OCI-M1 (cell line): ENCODE data around the gene RBMS3.

ENCODE experiments used
- DNase-seq: peaks from one replicate; lab custom pipeline; 2025; lab: John Stamatoyannopoulos, UW

RBMS3 gene

DNA sequence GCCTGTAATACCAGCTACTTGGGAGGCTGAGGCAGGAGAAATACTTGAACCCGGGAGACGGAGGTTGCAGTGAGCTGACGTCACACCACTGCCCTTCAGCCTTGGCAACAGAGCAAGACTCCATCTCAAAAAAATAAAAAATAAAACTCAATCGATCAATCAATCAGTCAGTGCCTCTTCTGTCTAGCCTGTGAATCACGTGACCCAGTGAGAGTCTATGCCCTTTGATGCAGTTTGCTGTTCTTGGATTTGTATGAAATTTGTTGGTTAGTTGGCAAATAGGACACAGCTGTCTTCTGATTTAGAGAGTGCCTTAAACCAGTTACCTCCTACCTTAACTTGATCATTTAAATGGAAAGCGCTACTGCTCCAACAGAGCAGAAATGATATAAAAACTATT lies 3.6 kb upstream of the RBMS3 start:
- DNase-seq: no peak

DNA sequence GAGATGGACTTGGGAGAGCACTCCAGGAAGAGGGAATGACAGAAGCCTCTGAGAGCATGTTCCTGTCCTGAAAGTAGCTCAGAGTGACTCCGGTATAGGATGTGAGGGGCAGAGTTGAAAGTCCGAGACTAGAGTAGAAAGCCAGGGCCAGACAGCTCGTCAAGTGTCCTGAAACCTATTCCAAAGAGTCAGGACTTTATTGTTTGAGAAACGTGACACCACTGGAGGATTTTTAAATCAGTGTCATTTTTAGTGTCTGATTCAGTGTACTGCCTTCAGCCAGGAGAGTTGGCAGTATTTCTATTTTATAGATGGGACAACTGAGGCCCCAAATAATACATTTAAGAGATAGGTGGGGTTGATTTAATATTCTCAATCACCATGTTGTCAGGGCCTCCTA lies 1.6 kb upstream of the RBMS3 start:
- peak; percentile 3 for DNase-seq

DNA sequence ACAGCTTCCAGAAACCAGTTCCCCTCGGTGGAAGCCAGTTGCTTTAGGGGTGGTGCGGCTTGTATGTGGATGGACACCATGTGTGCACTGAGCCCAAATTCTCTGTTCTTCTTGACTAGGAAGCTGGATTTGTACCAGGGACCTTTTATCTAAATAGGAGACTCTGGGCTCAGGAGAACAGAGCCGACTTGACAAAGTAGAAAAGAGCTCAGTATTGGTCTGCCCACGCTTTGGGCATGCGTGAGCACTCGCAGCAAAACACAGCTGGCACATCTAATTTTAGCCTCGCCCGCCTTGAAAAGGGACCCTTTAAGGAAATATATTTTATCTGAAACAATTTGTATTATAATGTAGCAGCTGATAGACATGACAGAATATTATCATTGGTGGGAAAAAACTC lies 1.1 kb upstream of the RBMS3 start:
- no peak for DNase-seq

DNA sequence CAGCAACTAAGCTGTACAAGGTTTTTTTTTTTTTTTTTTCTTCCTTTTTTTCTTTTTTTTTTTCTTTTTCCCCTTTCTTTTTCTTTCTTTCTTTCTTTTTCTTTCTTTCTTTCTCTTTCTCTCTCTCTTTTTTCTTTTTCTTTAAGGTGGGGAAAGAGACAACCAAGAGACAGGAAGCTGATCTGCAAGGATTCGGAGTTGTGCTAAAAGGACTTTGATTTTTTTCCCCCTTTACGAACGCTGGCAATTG lies 148 bp downstream of the RBMS3 start:
- no peak for DNase-seq

DNA sequence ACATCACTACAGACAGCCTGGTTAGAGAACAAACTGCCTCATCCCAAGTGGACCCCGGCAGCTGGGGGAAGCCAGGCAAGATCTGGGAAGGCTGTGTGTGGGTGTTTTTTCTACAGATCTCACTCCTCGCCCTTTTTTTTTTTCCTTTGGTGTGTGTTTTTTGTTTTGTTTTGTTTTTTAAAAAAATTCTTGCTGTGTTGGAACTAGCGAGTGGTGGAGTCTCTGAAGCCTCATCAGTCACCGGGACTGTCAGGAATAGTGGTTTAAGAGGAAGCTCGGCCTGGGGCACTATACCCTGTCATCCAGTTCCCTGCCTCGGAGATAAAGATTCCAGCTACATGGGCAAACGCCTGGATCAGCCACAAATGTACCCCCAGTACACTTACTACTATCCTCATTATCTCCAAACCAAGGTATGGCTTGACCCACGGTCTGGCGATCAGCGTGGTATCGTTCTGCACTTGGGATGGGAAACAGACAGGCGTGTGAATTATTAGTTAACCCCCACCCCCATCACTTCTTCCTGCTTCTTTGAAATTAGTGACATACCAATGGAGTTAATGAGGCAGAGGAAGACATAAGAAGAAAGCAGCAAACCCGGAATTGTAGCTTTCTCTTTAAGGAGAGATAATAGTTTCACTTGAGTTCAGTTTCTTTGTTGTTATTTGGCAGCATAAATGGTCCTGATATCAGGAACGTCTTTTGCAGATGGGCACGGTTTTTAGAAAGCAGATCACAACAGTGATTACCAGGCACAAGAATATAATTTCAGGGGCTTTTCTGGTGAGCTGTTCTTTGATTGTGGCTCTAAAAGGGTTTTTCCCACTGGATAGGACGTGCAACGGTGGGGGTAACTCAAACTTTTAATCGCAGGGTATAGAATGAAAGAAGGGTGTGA lies 722 bp downstream of the RBMS3 start:
- DNase-seq: peak; percentile 24

DNA sequence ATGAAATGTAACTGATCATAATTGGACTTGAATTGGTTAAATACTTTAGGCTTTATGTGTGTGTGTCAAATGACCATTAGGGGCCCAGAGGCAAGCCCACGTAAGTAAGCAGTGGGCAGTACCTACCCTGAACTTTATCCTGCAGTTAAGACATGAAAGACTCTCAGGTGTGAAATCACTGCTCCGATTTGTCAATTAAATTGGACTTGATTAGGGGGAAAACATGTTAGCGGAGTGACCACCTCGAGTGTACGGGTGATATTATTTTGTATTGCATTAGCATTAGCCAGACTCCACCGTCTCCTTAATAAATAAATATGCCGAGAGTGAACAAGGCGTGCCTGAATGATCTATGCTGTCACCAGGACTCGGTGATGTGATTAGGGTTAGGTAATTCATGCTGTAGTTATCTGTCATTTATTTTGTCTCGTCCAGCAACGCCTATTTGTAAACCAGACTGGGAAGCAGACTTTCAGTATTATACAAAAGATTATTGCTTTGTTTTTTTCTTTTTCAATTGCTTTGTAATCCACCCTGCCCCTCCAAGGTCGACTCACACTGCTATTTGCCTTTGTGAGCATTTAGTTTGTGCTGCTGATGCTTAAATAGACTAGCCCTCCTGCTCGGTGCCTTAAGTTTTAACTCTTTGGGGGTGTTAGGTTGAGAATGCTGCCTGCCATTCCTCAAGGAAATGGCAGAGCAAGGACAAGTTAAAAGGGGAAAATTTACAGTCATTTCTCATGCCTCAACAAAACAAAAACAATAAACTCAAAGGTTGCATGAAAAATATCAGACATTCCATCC lies 1.8 kb downstream of the RBMS3 start:
- no peak for DNase-seq

DNA sequence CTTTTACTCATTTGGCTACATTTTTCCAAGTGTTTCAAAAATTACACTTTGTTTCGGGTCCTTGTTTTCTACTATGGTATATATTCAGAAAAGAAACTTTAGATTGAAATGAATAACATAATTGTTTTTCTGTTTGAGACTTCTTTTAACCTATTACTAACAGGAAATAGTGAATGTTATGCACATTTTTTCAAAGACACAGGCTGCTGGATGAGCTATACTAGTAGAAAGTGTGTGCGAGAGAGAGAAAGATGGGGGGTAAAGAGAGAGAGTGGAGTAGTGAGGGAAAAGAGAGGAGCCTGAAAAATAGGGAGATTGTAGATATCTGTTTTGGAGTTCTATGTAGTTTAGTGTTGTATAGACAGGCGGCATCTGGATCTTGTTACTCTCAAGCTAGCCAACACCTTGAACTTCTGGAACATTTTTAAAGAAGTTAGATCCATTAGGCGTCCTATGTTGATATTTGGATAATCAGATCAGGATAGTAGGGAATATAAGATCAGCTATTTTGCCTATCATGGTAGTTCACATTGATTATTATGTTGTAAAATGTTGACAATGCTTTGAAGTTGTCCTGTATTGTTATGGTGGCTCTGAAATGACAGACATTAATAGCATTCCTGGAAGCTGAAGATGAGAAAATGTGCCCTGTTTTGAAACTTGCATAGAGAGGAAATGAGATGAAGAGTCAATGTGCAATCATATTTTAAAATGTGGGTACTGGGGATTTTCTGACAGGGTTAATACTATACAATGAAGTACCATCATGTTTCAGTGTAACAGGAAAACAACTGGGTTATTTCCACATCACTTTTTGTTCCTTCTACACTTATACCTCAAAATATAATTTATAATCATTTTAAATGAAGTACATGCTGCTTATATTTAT lies 2.6 kb downstream of the RBMS3 start:
- DNase-seq: no peak

DNA sequence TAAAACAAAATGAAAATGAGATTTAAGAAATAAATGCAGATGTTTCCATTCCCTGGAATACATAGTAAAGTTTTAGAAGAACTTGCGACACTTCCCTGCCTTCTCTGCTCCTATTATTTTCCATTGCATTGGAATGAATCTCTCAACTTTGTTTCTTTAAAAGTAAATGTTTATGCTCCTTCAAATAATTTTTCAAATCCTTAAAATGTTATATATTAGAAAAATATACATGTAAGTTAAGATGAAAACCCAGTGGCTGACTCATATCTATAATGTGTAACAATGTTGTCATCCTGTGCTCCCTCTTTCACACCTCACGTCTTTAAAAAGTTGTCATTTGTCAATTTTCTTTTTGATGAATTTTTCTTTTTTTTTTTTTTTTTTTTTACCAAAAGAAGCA lies 3.6 kb downstream of the RBMS3 start:
- DNase-seq: no peak

DNA sequence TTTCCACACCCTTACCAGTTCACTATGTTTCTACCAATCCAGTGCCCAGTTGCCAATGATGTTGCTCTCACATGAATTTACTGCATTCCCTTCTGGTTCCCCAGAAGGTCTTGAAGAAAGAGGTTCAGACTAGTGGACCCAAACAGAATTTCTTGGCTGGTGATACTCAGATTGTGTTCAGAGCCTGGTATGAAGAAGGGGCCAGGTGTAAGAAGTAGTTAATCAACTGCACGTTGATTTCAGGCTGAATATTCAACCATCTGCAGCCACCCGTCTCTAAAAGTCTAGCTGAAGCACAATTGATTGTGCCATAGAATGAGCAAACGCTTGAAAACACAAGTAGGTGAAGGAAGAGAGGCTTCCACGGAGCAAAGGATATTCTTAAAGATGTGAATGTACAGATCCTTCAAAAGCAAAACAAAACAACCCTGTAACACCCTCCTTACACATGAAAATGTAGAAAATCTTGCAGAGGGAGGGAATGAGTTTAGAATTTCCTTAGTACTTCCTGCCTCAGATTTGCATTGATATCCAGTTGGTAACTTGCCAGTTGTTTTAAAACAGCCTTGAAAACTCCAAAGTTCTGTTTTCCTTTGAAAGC lies 4.7 kb downstream of the RBMS3 start:
- no peak for DNase-seq

DNA sequence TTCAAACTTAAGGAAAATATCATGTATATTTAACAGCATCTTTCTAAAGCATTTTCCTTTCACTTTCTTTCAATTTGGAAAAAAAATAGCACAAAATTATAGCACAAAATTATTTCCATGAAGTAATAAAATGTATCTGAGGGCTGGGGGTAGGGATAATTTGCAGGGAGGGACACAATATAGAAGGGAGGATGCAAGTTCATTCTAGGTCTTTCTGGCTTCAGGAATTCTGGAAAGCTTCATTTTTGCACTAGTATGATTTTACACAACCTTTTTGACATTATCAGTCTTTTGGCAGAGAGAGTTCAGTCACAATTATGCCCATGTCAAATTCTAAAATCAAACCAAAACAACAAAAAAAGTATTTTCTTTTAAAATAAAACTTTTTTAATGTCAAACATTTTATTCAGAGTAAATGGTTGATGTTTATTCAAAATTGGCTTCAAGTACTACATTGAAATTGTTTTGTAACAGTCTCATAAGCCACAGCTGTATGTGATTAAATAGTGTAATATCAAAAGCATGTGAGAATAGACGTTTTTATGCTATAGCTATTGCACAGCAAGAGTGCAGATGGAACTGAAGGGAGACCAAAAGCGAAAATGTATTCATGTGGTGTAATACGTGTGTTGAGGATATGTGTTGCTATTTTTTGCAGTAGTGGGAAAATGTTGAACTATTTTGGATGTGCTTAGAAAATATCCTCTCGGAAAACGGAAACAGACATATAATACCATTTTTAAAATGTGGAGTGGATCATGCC lies 5.8 kb downstream of the RBMS3 start:
- DNase-seq: no peak

DNA sequence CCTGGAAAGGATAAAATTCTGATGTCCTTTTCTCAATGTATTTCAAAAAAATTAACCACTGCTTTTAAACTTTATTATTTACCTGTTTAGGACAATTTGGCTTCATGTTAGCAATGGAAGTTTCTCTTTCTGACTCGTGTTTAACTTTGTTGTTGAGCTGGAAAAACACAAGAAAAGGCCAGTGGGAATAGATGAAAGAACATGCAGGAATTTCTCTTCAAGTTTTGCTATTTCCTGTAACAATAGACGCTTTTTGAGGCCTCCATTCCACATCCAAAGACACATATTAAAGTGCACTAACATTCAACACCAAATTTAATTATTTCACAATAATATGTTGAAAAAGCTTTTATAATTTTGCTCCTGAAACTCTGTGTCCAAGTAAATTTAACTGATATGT lies 9.7 kb downstream of the RBMS3 start:
- no peak for DNase-seq

DNA sequence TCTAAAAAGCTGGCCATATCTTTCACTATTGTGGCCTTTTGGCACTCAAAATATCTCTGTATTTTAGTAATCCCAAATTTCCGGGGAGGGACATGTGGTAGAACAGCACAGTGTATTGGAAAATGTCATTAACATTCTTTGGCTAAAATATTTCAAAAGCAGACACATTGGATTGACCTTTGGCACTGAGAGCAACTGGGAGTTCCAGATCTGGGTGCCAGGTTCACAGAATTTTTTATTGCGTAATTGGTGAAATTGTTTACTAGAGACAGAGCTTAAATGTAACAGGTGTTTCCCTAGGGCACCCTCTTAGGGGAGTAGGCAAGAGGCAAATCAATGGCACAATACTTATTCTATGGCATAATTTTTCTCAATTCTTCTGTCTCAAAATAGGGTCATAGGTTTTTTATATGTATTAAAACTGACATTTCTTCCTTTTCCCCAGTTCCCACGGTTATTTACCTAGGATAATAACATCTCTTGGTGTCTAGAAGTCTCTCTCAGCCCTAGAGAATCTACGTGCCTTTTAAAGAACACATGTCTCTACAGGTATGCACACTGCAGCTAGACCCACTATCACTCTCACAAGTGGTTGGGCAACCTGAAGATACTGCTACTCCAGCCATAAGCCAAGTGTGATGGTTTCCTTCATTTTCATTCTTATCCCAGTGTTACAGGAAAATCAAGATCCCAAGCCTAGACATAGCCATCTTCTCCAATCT lies 10.6 kb downstream of the RBMS3 start:
- DNase-seq: no peak

DNA sequence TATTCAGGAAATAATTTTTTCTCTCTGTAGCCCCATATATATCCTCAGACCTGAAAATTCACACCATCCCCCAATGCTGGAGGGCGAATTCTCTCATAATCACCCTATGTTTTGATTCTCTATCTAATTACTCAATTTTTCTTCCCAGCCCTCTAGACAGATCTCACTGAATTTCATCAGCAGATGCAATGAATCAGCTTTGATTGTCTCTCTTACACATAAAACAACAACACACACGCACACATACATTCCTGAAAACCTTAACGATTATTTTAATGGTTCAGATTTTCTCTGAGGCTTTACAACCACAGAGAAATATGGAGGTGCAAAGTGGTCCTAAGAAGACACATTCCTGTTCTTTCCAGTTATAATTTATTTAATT lies 11.1 kb downstream of the RBMS3 start:
- no peak for DNase-seq

DNA sequence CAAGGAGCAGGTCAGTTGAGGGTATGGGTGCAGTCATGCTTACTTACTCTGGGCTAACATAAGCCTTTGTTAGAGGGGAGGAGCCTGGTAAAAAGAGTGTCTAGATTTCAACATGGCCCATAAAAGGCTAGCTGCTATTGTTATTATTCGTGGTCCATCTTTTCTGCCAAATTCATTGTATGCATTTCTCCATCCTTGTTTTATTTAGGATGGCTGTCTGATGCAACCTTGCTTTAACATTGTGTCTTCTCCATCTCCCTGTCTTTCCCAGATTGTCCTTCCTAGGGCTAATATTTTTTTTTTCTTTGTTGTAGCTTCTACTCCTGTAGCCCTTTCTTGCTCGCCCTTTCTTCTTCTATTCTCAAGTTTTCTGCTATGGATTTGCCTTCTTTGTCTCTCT lies 12.6 kb downstream of the RBMS3 start:
- DNase-seq: no peak

DNA sequence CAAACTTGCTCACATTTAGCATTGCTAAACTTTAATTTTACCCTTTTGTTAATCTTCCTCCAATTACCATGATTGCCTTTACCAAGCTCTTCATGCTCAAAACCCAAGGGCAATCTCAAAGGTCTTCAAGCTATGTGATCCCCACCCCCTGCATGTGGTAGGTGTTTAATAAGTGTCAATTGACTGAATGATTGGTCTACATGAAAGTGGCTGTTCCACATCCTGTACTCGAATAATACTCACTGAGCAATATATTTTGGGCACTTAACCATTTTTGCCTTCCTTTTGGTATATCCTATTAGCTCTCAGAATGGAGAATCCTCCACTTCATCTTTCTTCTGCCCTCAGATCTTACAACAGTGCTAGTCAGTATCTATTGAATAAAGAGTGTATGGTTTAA lies 17.1 kb downstream of the RBMS3 start:
- DNase-seq: no peak

DNA sequence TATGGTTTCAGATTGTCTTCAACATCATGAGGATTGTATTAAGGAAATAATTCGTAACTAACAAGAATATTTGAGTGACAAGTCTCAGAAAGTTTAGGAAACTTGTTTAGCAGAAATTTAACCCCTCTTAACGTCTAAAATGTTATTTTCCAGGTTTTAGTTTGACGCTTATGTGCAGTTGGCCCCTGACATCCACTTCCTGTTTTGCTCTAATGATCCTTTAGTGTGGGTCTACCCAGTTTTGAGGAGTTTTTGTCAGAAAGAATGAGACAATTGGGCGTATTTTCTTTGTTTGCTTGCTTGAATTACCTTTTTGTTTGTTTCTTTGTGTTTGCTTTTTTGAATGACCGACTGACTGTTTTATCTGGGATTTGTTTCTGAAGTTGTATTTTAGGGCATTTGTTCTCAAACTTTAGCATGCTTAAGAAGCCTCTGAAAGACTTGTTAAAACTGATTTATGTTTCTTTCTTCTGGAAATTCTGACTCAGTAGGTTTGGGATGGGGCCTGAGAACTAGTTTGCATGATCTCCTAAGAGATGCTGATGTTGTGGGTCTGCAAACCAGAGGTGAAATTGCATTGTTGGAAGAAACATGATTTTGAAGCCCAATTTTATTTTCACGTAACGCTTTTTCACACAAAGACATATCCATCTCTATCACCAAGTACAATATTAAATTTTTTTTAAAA lies 20.6 kb downstream of the RBMS3 start:
- DNase-seq: no peak

DNA sequence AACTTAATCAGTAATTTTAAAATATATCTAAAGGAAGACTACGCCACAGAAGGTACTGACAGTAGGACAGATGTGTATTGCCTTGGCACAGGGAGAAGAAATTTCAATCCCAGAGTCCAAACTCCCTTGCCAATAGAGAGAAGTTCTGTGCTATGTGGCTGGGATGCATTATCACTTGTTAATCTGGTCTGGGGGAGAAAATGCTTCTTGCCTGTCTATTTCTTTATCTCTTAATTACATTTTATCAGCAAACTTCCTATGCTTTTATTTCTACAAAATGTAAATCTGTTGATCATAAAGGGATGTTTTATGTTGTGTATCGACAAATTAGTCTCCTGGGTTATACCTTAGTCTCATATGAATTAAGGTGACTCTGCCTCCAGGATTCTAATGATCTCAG lies 21.7 kb downstream of the RBMS3 start:
- no peak for DNase-seq

DNA sequence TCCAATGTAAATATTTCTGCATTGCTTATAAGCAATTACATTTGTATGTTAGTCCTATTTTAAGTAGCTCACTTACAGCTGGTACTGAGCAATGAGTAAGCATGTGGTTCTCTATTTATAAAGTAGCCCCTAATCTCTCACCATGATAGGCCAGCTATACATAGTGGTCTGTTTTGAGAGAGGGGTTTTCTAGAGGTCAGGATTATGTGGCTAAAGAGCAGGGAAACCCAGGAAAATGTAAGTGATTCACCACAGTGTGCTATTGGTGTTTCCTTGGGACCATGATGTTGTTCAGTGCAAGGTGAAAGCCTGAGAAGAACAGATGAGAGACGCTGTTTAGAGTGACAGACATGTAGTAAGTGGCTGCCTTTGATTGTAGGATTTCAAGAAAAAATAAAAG lies 26.4 kb downstream of the RBMS3 start:
- DNase-seq: no peak

DNA sequence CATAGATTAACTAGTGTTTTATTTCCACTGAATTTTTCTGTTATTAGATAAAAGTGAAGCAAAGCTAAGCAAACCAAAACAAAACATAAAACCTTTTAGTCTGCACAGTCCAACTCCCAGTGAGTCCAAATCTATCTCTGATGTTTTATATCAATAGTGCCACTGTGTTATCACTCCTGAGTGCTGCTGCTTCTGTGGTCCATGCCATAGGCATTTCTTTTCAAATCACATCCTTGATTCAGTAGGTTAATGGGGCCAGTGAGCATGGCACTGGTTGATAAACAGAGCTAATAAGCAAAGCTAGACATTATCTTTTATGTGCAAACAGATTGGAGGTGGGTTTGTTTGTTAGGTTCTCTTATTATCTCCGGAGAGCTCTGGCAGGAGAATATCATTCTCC lies 30.0 kb downstream of the RBMS3 start:
- DNase-seq: no peak

DNA sequence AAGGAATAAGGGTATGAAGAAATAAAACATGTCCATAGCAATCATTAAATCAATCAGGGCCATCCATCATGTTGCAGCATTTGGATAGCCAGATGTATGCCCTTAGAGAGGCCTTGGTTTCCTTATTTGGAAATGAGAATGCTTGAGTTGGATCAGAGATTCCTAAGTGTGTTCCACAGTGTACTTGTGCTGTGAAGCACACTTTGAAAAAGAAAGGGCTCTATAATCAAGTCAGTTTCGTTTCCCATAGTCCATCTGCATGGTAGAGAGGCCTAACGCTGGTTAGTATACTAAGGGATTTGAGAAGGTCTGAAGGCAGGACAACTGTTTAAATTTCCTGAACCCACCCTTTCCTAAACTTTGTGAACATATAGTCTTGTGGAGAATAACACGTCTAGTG lies 30.9 kb downstream of the RBMS3 start:
- DNase-seq: no peak
